A549 (cell line): ENCODE data around the gene RNASE2. TPM values are rescaled to one million over a fixed set of nuclear protein-coding genes. Genes with fewer than 3 reads are reported as not detected.

ENCODE experiments used
- ATAC-seq, 2 experiments: fragments of 200-7000 bp in 1 of 2; fragments of >200 bp in 1 of 2; cut with Nextera tagmentation in 1 of 2; cut with Tn5 transposase in 1 of 2; 3 replicates each; pipeline versions ENCODE4 v1.8.0 to v1.9.1; 2018 to 2020; ENCODE audit warnings: mild to moderate bottlenecking in 1 of 2, moderate library complexity in 1 of 2
- CTCF ChIA-PET: fragments of 300-600 bp; sonication (Branson Sonifier 250); formaldehyde crosslinking; extraction: SDS; loops from one replicate; lab custom pipeline; 2021; ENCODE audit warnings: antibody characterized with exemption, inconsistent platforms; lab: Yijun Ruan, JAX
- POLR2A ChIA-PET: fragments of 350-600 bp; formaldehyde crosslinking; extraction: SDS; loops from one replicate; lab custom pipeline; 2021; ENCODE audit warnings: antibody characterized with exemption, inconsistent platforms; lab: Yijun Ruan, JAX
- DNase-seq, 2 experiments: peaks; one replicate each; pipeline versions ENCODE4 v3.0.0 to v3.0.0-alpha.2; 2011 to 2016; ENCODE audit warnings: low read depth in 1 of 2, low spot score in 1 of 2
- FAIRE-seq: peaks from 2 replicates; lab custom pipeline; 2011; peaks lifted over from hg19 to GRCh38; lab: Jason Lieb, UNC
- H3K27ac ChIP-seq, 2 experiments: fragments of >200 bp; sonication (Bioruptor Twin); formaldehyde crosslinking; 3 replicates each; pipeline ENCODE4 v1.5.1; 2016 to 2017
- H3K4me1 ChIP-seq: fragments of >200 bp; sonication (Bioruptor Twin); formaldehyde crosslinking; 3 replicates; pipeline ENCODE4 v1.6.1; 2016
- H3K4me2 ChIP-seq: fragments of >200 bp; sonication (Bioruptor Twin); formaldehyde crosslinking; 3 replicates; pipeline ENCODE4 v1.6.1; 2016
- H3K4me3 ChIP-seq: fragments of >200 bp; sonication (Bioruptor Twin); formaldehyde crosslinking; 3 replicates; pipeline ENCODE4 v1.5.1; 2016
- H3K9me3 ChIP-seq: fragments of >200 bp; sonication (Bioruptor Twin); formaldehyde crosslinking; 3 replicates; pipeline ENCODE4 v1.6.1; 2016
- ATOH8 ChIP-seq: fragments of 250-450 bp; sonication (Bioruptor Pico); IDR thresholded peaks from 2 replicates; pipeline ENCODE4 v1.5.0; 2020; ENCODE audit warnings: low read depth, mild to moderate bottlenecking, moderate library complexity
- CBX8 ChIP-seq: fragments of 200-600 bp; sonication (generic); IDR thresholded peaks from 2 replicates; pipeline ENCODE4 v1.6.1; 2016
- CHD2 ChIP-seq: fragments of 150-350 bp; IDR thresholded peaks from 2 replicates; pipeline ENCODE4 v1.6.1; 2014; ENCODE audit warnings: low read length; ENCODE audit not compliant: partially characterized antibody
- ESRRA ChIP-seq: fragments of 150-350 bp; IDR thresholded peaks from 2 replicates; pipeline ENCODE4 v1.6.1; 2014; ENCODE audit warnings: mild to moderate bottlenecking, low read length, borderline replicate concordance
- FOSB ChIP-seq: fragments of 250-450 bp; sonication (Bioruptor Pico); IDR thresholded peaks from 2 replicates; pipeline ENCODE4 v1.5.0; 2020; ENCODE audit warnings: mild to moderate bottlenecking, moderate library complexity
- FOSL2 ChIP-seq, 2 experiments: fragments of 450-650 bp in 1 of 2; fragments of >200 bp in 1 of 2; sonication (Bioruptor Twin) in 1 of 2; formaldehyde crosslinking; IDR thresholded peaks; 2 replicates each; pipeline versions ENCODE4 v1.5.0 to v1.6.1; 2016 to 2020; ENCODE audit warnings: mild to moderate bottlenecking in 1 of 2, moderate library complexity in 1 of 2
- HOXB5 ChIP-seq: fragments of 250-450 bp; sonication (Bioruptor Pico); IDR thresholded peaks from 2 replicates; pipeline ENCODE4 v1.5.0; 2020; ENCODE audit warnings: mild to moderate bottlenecking, moderate library complexity
- MAZ ChIP-seq: fragments of 150-350 bp; IDR thresholded peaks from 2 replicates; pipeline ENCODE4 v1.6.1; 2014; ENCODE audit warnings: antibody characterized with exemption, low read depth, low read length, borderline replicate concordance
- MYC ChIP-seq: IDR thresholded peaks from 2 replicates; pipeline ENCODE4 v1.6.1; 2012; ENCODE audit warnings: mild to moderate bottlenecking, inconsistent platforms, low read length, improper control_type of control experiment, borderline replicate concordance
- NFE2L2 ChIP-seq: fragments of 150-350 bp; conservative IDR thresholded peaks from 2 replicates; pipeline ENCODE4 v1.6.1; 2014; ENCODE audit warnings: low read length
- NR3C1 ChIP-seq: fragments of >200 bp; sonication (Bioruptor Twin); formaldehyde crosslinking; IDR thresholded peaks from 3 replicates; pipeline ENCODE4 v1.6.1; 2017
- PBX3 ChIP-seq: IDR thresholded peaks from 2 replicates; pipeline ENCODE4 v1.6.1; 2012
- POLR2A ChIP-seq: IDR thresholded peaks from 2 replicates; pipeline ENCODE4 v1.6.1; 2012; ENCODE audit warnings: mild to moderate bottlenecking, low read length
- POLR2AphosphoS2 ChIP-seq: conservative IDR thresholded peaks from 2 replicates; pipeline ENCODE4 v1.6.1; 2012; ENCODE audit warnings: low read length, improper control_type of control experiment, inconsistent platforms
- RARB ChIP-seq: fragments of 250-450 bp; sonication (Bioruptor Pico); IDR thresholded peaks from 2 replicates; pipeline ENCODE4 v1.8.0; 2021; ENCODE audit warnings: mild to moderate bottlenecking, moderate library complexity
- RCOR1 ChIP-seq: fragments of 150-350 bp; IDR thresholded peaks from 2 replicates; pipeline ENCODE4 v1.6.1; 2014; ENCODE audit warnings: antibody characterized with exemption, low read length, low read depth
- REST ChIP-seq: fragments of 200-600 bp; sonication (generic); IDR thresholded peaks from 2 replicates; pipeline ENCODE4 v1.6.1; 2016; ENCODE audit warnings: antibody characterized with exemption, mild to moderate bottlenecking, moderate library complexity
- RNF2 ChIP-seq: fragments of 200-600 bp; sonication (generic); IDR thresholded peaks from 2 replicates; pipeline ENCODE4 v1.6.1; 2016; ENCODE audit warnings: low read depth, mild to moderate bottlenecking, antibody characterized with exemption, moderate library complexity, borderline replicate concordance
- USF2 ChIP-seq: fragments of 450-650 bp; IDR thresholded peaks from 2 replicates; pipeline ENCODE4 v1.6.1; 2014; ENCODE audit warnings: antibody characterized with exemption
- WGBS: methylation state at CpG from one replicate; pipeline ENCODE4 v1.1.6; 2017; ENCODE audit errors: missing lambda C conversion rate; 5-methylcytosine and 5-hydroxymethylcytosine counted together
- polyA plus RNA-seq, 4 experiments: library from polyadenylated mRNA; depleted of rRNA in 3 of 4; stranded (reverse); fragments of >200 nt; fragmentation: RNase III in 1 of 4; extraction: RNeasy Plus Mini Kit Qiagen cat#74134 plus additional on column Dnase treatment in 1 of 4; gene quantifications; 2 replicates in 3 of 4; 3 replicates in 1 of 4; pipeline ENCODE4 v1.2.3, GENCODE V29; 2011 to 2017

RNASE2 gene
- polyA plus RNA-seq, 2 of the 4 experiments (the other 2 are of a cell fraction) = not detected

GRCh38 chr14:20989787-20990600 lies 34.7 kb downstream of the RNASE2 start, which contains the start of gene METTL17 (continued):
- no peak for TF ChIP-seq HOXB5
- no peak for TF ChIP-seq FOSB (CRISPR knock-in tag)
- TF ChIP-seq CHD2 = peak; percentile 46
- TF ChIP-seq RCOR1 = no peak

GRCh38 chr14:20996521-20996920 lies 41.2 kb downstream of the RNASE2 start:
- ChIA-PET CTCF (interaction anchor here (0.6 to 17.7 kb wide), 13 partner anchors 9 to 644 kb away, joined by 3 to 186 read pairs (median 7); no protein-coding TSS in a partner anchor), POLR2A (no interaction called here)
- FAIRE-seq = no peak
- no peak for DNase-seq
- Histone ChIP-seq H3K4me3 (no peak overlapping the region), H3K9me3 (no peaks in the 10 kb centered on the region), H3K4me1 (peaks cover 2% of the 10 kb centered on the region; the same call in 2 of the 3 replicates), H3K27ac (no peak overlapping the region), H3K4me2 (no peak overlapping the region)
- TF ChIP-seq POLR2A (no peak), ESRRA (no peak), USF2 (no peak), MYC (no peak), PBX3 (no peak), POLR2AphosphoS2 (no peak), CBX8 (no peak)
- ATAC-seq = no peak
- WGBS = 90% methylated on average over 14 of the region's 14 CpGs

GRCh38 chr14:20997115-20997514 lies 41.8 kb downstream of the RNASE2 start:
- 67% methylated on average over 4 of the region's 4 CpGs for WGBS
- Histone ChIP-seq H3K27ac (no peak overlapping the region), H3K9me3 (no peaks in the 10 kb centered on the region), H3K4me2 (no peak overlapping the region), H3K4me1 (no peaks in the 10 kb centered on the region), H3K4me3 (no peak overlapping the region)
- ChIA-PET CTCF (interaction anchor here (0.6 to 10.9 kb wide), 14 partner anchors 9 to 643 kb away, joined by 3 to 185 read pairs (median 4); no protein-coding TSS in a partner anchor), POLR2A (interaction anchor here (0.6 kb wide), 1 partner anchor 39 kb away, joined by 5 read pairs; no protein-coding TSS in a partner anchor)
- DNase-seq (no peak), ATAC-seq (no peak), FAIRE-seq (no peak)
- TF ChIP-seq RARB (CRISPR knock-in tag) (no peak), FOSL2 (IDR thresholded peaks at IDR 0.05) (no peak), FOSL2 (CRISPR knock-in tag; IDR thresholded peaks at IDR 0.05) (no peak), NFE2L2 (no peak)

GRCh38 chr14:20997564-20997963 lies 42.3 kb downstream of the RNASE2 start:
- no peak overlapping the region for H3K27ac ChIP-seq
- H3K4me2 ChIP-seq = no peak overlapping the region
- CTCF ChIA-PET = interaction anchor here (0.6 to 10.9 kb wide), 12 partner anchors 8 to 643 kb away, joined by 3 to 185 read pairs (median 6); no protein-coding TSS in a partner anchor
- 82% methylated on average over 6 of the region's 6 CpGs for WGBS
- POLR2A ChIA-PET = interaction anchor here (0.6 kb wide), 1 partner anchor 38 kb away, joined by 5 read pairs; no protein-coding TSS in a partner anchor
- no peak for DNase-seq
- TF ChIP-seq RNF2 = no peak
- no peak for TF ChIP-seq HOXB5
- no peak for TF ChIP-seq MAZ
- TF ChIP-seq ATOH8 (CRISPR knock-in tag) = no peak
- no peak for TF ChIP-seq REST
- TF ChIP-seq NR3C1 = no peak
- no peak for TF ChIP-seq MYC
- TF ChIP-seq, all 56 proteins: peak for 0
- FAIRE-seq (no peak), ATAC-seq (no peak)
- no peak overlapping the region for H3K4me3 ChIP-seq
- H3K4me1 ChIP-seq = no peaks in the 10 kb centered on the region
- H3K9me3 ChIP-seq = no peaks in the 10 kb centered on the region
